Spleen (tissue), 11 donors: ENCODE results near the gene KRR1. TPM values are rescaled to one million over a fixed set of nuclear protein-coding genes. Genes with fewer than 3 reads are reported as not detected.
"Not testable (repeated sequence)": the region's sequence is repeated elsewhere in the genome, so short reads cannot be mapped to it uniquely, and the experiment has no call there.

Experiments used
- DNase-seq: peaks from one replicate; pipeline ENCODE4 v3.0.0-alpha.2; 2020
- H3K27ac ChIP-seq, 8 donors: fragments of 200-600 bp; sonication (generic) in 7 of 8; 1 replicate in 4 of 8; 2 replicates in 4 of 8; pipeline versions ENCODE4 v1.5.0 to v1.8.0; 2016 to 2021; ENCODE audit warnings: inconsistent platforms in 4 of 8, mild to moderate bottlenecking in 4 of 8, moderate library complexity in 1 of 8
- H3K27me3 ChIP-seq, 7 donors: fragments of 200-600 bp; sonication (generic) in 6 of 7; replicated peaks in 1 of 7; 1 replicate in 4 of 7; 2 replicates in 3 of 7; pipeline versions ENCODE4 v1.5.0 to v1.8.0; 2016 to 2021; ENCODE audit warnings: inconsistent platforms in 3 of 7, mild to moderate bottlenecking in 1 of 7
- H3K36me3 ChIP-seq, 6 donors: fragments of 200-600 bp; sonication (generic) in 5 of 6; 1 replicate in 4 of 6; 2 replicates in 2 of 6; pipeline versions ENCODE4 v1.5.0 to v1.8.0; 2016 to 2021; ENCODE audit warnings: inconsistent platforms in 2 of 6
- H3K4me1 ChIP-seq, 6 donors: fragments of 200-600 bp; sonication (generic) in 5 of 6; 1 replicate in 3 of 6; 2 replicates in 3 of 6; pipeline versions ENCODE4 v1.5.0 to v1.8.0; 2016 to 2021; ENCODE audit warnings: inconsistent platforms in 3 of 6
- H3K4me3 ChIP-seq, 8 donors: fragments of 200-600 bp; sonication (generic) in 7 of 8; 1 replicate in 4 of 8; 2 replicates in 4 of 8; pipeline versions ENCODE4 v1.5.0 to v1.8.0; 2016 to 2021; ENCODE audit warnings: inconsistent platforms in 4 of 8, mild to moderate bottlenecking in 4 of 8, moderate library complexity in 2 of 8
- H3K9me3 ChIP-seq, 8 donors: fragments of 200-600 bp; sonication (generic) in 7 of 8; 1 replicate in 4 of 8; 2 replicates in 4 of 8; pipeline versions ENCODE4 v1.5.0 to v1.8.0; 2016 to 2021; ENCODE audit warnings: inconsistent platforms in 4 of 8
- CTCF ChIP-seq, 11 experiments: fragments of 200-600 bp in 7 of 11; fragments of 450-650 bp in 4 of 11; sonication (generic) in 4 of 11; IDR thresholded peaks in 8 of 11; conservative IDR thresholded peaks in 3 of 11; 1 replicate in 7 of 11; 2 replicates in 4 of 11; pipeline versions ENCODE4 v1.4.0 to v1.8.0; 2016 to 2021; ENCODE audit warnings: antibody characterized with exemption in 11 of 11, inconsistent platforms in 4 of 11, mild to moderate bottlenecking in 1 of 11
- POLR2A ChIP-seq, 3 donors: fragments of 450-650 bp; IDR thresholded peaks; one replicate each; pipeline ENCODE4 v1.5.1; 2017; ENCODE audit warnings: antibody characterized with exemption in 3 of 3, mild to moderate bottlenecking in 1 of 3
- POLR2AphosphoS5 ChIP-seq, 3 donors: sonication (generic); formaldehyde crosslinking; IDR thresholded peaks; one replicate each; pipeline ENCODE4 v1.5.1; 2017; ENCODE audit warnings: antibody characterized with exemption in 3 of 3
- WGBS, 5 donors: extraction: QIAGEN DNeasy Blood & Tissue Kit in 3 of 5; methylation state at CpG; one replicate each; pipeline versions ENCODE4 v1.1.5 to v1.1.7; 2013 to 2018; 5-methylcytosine and 5-hydroxymethylcytosine counted together
- intact Hi-C: fragments of 100-400 bp; cut with DNase I; formaldehyde crosslinking; loops from one replicate; pipeline ENCODE4 v1.15.0; 2023; ENCODE audit warnings: low total_unique reads
- polyA plus RNA-seq, 3 donors: library from polyadenylated mRNA; stranded (reverse); fragments of 200-250 nt; gene quantifications; one replicate each; pipeline ENCODE4 v1.2.1, GENCODE V29; 2013
- total RNA-seq, 7 donors: library from RNA; depleted of rRNA in 3 of 7; stranded (reverse); fragments of >200 nt in 3 of 7; fragmentation: NEBNext Ultra II Directional in 4 of 7; extraction: Animal tissue kit (Norgen Biotek cat#: 25700) in 4 of 7; gene quantifications; one replicate each; pipeline versions ENCODE4 v1.1.0 to v1.2.1, GENCODE V29; 2016 to 2021
- donor health status: healthy with polysubstance abuse.
- donor health status: DM: no; HTN: no; CAD: no; lungs with moderate emphysema.
- donor health status: DM: no; HTN: no; CAD: no.
- donor health status: Bipolar disorder and iron deficiency.
- donor health status: healthy.
- donor health status: DM: no; HTN: no; CAD: no.
- donor health status: DM: yes; HTN: yes; CAD: no.

Gene KRR1
- total and polyA plus RNA-seq, 10 donors: 11.2 to 51.2 (median 43.0) TPM

- Histone ChIP-seq H3K27ac (no peak overlapping the region), H3K4me1 (no peaks in the 10 kb centered on the region), H3K9me3 (peaks cover 0 to 10% (median 0%) of the 10 kb centered on the region in 8 donors), H3K27me3 (no peaks in the 10 kb centered on the region), H3K4me3 (no peak overlapping the region), H3K36me3 (no peaks in the 10 kb centered on the region)
- intact Hi-C loops: no loop called here
- no peak for TF ChIP-seq POLR2A (IDR thresholded peaks at IDR 0.05)
- no peak for TF ChIP-seq POLR2AphosphoS5 (IDR thresholded peaks at IDR 0.05)
- no peak for TF ChIP-seq CTCF (IDR thresholded peaks at IDR 0.05 in 8 of 11, conservative IDR thresholded peaks at IDR 0.05 in 3 of 11)
- no peak for DNase-seq
- WGBS, 5 donors: 46 to 69% (median 49%) methylated on average over 3 of the region's 3 CpGs
These were observed 67.7 kb downstream of the KRR1 start for GRCh38 chr12:75443709-75444108.

DNA sequence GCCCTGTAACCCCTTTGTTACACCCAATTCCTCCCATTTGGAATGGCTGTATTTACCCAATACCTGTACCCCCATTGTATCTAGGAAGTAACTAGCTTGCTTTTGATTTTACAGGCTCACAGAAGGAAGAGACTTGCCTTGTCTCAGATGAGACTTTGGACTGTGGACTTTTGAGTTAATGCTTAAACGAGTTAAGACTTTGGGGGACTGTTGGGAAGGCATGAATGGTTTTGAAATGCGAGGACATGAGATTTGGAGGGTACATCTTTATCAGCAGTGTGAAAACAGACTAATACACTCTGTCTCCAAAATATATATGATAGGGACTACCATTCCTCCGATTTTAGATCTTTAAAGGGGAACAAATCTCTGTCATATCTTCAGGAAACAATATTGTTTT lies 69.0 kb downstream of the KRR1 start:
- H3K27ac ChIP-seq, H3K4me3 ChIP-seq, intact Hi-C loops, H3K27me3 ChIP-seq, DNase-seq, H3K36me3 ChIP-seq, H3K4me1 ChIP-seq: not testable (repeated sequence)
- WGBS, 5 donors: 22 to 72% (median 55%) methylated on average over 3 of the region's 3 CpGs
- peaks cover 0 to 17% (median 1%) of the 10 kb centered on the region in 8 donors for H3K9me3 ChIP-seq

- intact Hi-C loops, H3K36me3 ChIP-seq, H3K4me3 ChIP-seq, H3K4me1 ChIP-seq, DNase-seq, H3K27ac ChIP-seq, H3K27me3 ChIP-seq: not testable (repeated sequence)
- WGBS, 5 donors: 58 to 71% (median 64%) methylated on average over 4 of the region's 4 CpGs
- H3K9me3 ChIP-seq: peaks cover 0 to 23% (median 7%) of the 10 kb centered on the region in 8 donors
These were observed 69.5 kb downstream of the KRR1 start for GRCh38 chr12:75441687-75442449.

Other genes with a start within 250 kb of the KRR1 start
- gene CAPS2, start 181.3 kb downstream of the KRR1 start, total RNA-seq: 10 to 100 TPM; 12.8 to 29.6 (median 18.2) TPM
- gene CAPS2, start 181.3 kb downstream of the KRR1 start, polyA plus RNA-seq: 1 to 10 TPM; 1.5 to 7.3 (median 4.5) TPM
- not detected for gene GLIPR1L1, start 176.9 kb downstream of the KRR1 start, total RNA-seq
- not detected for gene GLIPR1L1, start 176.9 kb downstream of the KRR1 start, polyA plus RNA-seq
- 1 to 10 TPM in 4 of 7 donors, under 1 TPM in 2, not detected in 1; 0.44 to 3.2 (median 1.1) TPM for gene GLIPR1L2, start 120.5 kb downstream of the KRR1 start, total RNA-seq
- under 1 TPM; 0.07 to 0.77 (median 0.42) TPM for gene GLIPR1L2, start 120.5 kb downstream of the KRR1 start, polyA plus RNA-seq
- 10 to 100 TPM; 40.9 to 72.6 (median 66.4) TPM for gene GLIPR1, start 30.9 kb downstream of the KRR1 start, total RNA-seq
- 10 to 100 TPM; 11.7 to 18.6 (median 12.4) TPM for gene GLIPR1, start 30.9 kb downstream of the KRR1 start, polyA plus RNA-seq